HG02642 (cell line): ENCODE results near the gene DGKZ.

ENCODE experiments used
- ATAC-seq: cut with Tn5 transposase; IDR thresholded peaks from one replicate; pipeline ENCODE4 v1.9.1; 2021; ENCODE audit warnings: mild to moderate bottlenecking; ENCODE audit not compliant: unreplicated experiment, poor library complexity

DGKZ gene

GRCh38 chr11:46326813-46327416 is 20.3 kb upstream of the DGKZ start:
- no peak for ATAC-seq

GRCh38 chr11:46327829-46328228 is 19.4 kb upstream of the DGKZ start:
- ATAC-seq: no peak

GRCh38 chr11:46330154-46330553 is 17.1 kb upstream of the DGKZ start:
- no peak for ATAC-seq

GRCh38 chr11:46330563-46331281 is 16.5 kb upstream of the DGKZ start:
- ATAC-seq: no peak

DNA sequence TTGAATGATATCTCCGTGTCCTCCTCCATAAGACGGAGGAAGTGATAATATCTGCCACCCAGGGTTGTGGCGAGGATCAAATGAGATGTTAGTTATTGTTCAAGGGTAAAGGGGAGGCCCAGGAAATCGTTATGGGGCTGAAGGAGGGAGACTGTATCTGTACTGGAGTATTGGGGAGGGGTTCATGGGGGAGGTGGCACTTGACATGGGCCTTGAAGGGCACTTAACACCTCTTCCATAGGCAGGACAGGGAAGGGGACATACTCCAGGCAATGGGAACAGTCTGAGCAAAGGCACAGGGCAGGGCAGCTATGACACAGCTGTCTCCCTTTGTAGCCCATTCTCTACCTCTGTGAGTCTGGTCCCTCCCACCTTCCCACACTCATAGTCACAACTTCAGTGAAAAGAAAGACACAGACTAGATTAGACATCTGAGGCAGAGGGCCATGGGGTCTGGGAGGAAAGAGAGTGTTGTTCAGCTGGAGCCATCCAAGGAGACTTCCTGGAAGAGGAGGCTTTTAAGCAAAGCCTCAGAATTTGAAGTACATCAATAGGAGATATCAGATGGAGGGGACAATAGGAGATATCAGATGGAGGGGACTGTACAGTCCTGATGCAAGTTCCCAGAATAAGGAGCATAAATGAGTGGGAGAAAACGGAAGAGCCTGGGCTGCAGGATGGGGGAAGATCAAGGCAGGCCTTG is 15.8 kb upstream of the DGKZ start:
- ATAC-seq: no peak

DNA sequence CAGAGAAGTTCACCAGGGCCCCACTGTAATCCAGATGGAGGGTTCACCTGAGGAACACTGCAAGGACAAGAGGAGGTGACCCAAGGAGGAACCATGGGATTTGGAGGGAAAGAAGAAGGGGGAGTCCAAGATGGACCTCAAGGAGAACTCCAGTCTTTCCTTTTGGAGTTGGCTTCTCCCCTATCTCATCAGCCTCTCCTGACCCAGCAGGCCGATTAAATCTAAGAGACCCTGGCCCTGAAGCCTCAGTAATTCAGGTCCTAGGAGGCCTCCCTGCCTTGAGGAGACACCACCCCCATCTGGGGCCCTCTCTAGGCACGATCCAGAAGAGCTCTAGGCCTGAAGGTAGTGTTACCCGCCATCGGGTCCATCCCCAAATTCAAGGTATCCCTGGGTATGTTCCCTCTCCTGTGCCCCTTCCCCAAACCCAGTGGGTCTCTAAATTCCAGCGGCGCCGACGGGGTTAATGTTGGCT is 15.1 kb upstream of the DGKZ start:
- no peak for ATAC-seq

GRCh38 chr11:46332568-46333393 is 14.5 kb upstream of the DGKZ start:
- ATAC-seq: no peak

GRCh38 chr11:46333394-46333947 is 13.8 kb upstream of the DGKZ start:
- ATAC-seq: no peak

- no peak for ATAC-seq
Measured at GRCh38 chr11:46334211-46334610, 13.1 kb upstream of the DGKZ start.

DNA sequence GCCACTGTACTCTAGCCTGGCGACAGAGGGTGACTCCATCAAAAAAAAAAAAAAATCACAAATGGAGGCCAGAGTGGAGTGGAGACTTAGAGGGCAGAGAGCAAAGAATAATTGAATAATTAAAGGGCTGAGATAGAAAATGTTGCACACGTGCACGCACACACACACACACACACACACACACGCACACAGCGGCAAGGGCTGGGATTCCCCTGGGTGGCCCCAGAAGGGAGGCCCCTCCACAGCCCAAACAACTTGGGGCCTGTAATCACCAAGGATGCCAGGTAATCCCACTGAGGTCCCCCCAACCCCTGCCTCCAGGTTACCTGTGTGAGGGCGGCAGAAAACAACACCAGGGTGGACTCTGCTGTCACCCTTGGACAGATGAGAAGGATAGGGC is 12.0 kb upstream of the DGKZ start:
- no peak for ATAC-seq

DNA sequence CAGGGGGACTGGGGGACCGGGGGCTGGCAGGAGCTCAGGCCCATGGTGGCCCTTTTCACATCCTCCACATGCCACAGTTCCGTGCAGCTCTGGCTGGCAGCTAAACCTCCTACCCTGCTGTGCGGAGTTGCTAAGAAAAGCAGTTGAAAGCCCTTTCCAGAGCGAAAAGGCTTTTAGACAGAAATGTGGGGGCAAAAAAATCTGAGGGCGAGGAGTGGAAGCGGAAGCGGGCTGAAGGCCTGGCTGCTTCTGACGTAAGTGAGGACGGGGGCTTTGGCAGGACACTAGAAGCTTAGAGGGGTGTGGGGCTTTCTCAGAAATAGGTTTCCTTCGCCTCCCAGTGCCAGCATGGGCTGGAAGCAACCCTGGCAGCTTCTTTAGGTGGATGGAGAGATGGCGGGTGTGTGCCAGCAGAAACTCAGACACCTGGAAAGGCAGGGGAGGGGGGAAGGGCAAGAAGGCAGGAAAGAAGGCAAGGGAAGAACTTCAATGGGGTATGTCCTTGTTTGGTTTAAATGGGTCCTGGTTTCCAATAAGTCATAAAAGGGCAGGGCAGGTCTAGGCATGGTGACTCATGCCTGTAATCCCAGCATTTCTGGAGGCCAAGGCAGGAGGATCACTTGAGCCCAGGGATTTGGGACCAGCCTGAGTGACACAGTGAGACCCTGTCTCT is 11.2 kb upstream of the DGKZ start:
- no peak for ATAC-seq

GRCh38 chr11:46336563-46337180 is 10.6 kb upstream of the DGKZ start:
- no peak for ATAC-seq

GRCh38 chr11:46337626-46338345 is 9.5 kb upstream of the DGKZ start:
- no peak for ATAC-seq

DNA sequence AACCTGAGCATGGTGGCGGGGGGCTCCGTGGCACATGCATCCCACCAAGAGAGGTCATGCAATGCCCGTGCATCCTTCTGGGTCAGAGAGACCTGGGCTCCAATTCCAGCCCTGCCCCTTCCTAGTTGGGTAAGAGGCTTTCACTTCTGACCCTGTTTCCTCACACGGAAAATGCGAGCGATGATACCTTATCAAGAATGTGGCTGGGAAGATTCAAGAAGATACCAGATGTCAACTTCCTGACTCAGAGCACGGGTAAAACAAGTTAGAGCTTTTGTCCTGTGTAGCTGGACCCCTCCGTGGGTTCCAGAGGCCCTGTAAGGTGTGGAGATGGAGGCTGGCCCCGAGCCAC is 8.7 kb upstream of the DGKZ start:
- ATAC-seq: no peak

DNA sequence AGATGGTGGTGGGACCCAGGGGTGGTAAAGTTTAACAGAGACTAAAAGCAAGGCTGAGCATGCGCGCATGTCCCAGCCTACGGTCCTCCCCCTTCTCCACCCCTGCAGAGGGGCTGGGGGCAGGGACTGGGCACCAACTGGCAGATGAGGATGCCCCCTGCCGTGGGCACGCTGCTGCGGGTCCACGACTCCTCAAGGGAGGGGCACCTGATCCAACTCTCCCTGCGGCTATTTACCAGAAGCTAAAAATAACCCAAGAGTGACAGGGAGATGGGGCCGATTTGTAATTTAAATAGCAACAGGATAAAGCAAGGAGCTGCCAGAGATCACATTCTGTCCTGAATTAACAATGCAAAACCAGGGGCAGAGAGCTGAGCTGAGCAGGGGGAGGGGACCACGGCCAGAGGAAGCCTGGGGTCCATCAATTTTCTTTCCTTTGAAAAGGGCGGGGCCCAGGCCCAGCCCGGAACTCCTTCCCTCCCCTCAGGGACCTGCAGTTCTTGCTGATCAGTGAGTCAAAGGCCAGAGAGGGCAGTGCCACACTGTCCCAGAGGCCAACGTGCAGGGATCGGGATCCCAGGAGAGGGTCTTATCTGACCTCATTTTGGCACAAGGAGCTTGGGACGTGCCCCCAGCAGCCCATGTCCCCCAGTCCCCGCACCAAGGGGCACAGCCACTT is 8.1 kb upstream of the DGKZ start:
- ATAC-seq: no peak

DNA sequence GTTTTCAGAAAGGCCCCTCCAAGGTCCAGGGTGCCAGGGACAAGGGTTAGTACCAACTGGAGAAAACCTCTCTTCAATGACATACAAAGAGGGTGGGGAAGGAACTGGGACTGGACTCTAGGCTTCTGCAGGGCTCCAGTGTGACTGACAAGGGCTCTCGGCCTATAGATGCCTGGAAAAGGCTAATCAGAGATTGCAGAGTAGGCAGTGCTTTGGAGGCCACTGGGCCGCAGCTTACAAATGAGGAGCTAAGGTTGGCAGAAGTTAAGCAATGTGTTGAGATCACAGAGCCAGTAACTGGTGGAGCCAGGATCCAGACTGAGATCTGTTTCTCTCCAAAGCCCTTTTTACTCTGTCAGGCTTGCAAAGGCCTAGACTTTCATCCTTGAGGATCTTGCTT is 7.4 kb upstream of the DGKZ start:
- no peak for ATAC-seq

GRCh38 chr11:46341454-46341853 is 5.8 kb upstream of the DGKZ start:
- ATAC-seq: no peak

DNA sequence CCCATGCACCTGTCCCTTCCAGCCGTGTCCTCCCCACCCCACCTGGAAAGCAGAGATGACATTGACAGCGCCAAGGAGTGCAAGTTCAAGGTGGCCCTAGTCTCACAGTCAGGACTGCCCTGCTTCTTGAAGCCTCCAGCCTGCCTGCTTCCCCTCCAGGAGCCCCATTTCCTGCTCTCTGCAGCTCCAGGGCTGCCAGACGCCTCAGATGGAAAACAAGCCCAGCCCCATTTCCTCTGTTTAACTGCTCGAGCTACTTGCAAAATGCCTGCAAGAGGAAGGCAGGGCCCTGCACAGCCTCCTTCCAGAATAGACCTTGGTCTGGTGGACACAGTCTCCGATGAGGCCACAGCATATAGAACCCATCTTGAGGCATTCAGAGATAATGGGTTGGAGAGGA is 5.0 kb upstream of the DGKZ start:
- ATAC-seq: no peak
